Superior temporal gyrus (tissue), 1 donor: ENCODE results near the gene MPI.
"Not testable (repeated sequence)": the region's sequence is repeated elsewhere in the genome, so short reads cannot be mapped to it uniquely, and the experiment has no call there.

Experiments
- DNase-seq: peaks from one replicate; pipeline ENCODE4 v3.0.0-alpha.2; 2016; ENCODE audit errors: extremely low spot score

MPI gene

DNA sequence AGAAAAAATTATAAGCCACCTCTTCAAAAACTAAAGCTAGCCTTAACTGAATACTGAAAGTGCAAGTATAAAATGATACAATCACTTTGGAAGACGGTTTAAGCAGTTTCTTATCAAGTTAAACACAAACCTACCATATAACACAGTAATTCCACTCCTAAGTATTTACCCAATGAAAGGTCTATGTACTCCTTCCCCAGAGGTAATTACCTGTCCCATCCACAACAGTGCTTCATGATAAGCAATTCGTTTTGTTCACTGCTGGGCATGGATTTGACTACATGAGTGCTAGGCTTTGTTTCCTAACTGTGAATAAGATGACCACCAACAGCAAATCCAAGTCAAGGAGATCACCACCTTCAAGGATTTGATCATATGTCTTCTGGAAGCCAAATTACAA is 43.7 kb downstream of the MPI start:
- no peak for DNase-seq

DNA sequence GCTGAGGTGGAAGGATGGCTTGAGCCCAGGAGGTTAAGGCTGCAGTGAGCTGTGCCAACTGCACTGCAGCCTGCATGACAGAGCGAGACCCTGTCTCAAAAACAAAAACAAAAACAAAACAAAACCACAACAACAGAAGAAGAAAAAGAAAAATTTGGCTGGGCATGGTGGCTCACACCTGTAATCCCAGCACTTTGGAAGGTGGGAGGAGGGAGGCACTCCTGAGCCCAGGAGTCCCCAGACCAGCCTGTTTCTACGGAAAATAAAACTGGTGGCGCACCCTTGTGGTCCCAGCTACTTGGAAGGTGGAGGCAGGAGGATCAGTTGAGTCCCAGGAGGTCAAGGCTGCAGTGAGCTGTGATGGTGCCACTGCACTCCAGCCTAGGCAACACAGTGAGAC is 45.4 kb downstream of the MPI start:
- DNase-seq: not testable (repeated sequence)

GRCh38 chr15:74937272-74937589 is 47.4 kb downstream of the MPI start:
- DNase-seq: peak; percentile 49

DNA sequence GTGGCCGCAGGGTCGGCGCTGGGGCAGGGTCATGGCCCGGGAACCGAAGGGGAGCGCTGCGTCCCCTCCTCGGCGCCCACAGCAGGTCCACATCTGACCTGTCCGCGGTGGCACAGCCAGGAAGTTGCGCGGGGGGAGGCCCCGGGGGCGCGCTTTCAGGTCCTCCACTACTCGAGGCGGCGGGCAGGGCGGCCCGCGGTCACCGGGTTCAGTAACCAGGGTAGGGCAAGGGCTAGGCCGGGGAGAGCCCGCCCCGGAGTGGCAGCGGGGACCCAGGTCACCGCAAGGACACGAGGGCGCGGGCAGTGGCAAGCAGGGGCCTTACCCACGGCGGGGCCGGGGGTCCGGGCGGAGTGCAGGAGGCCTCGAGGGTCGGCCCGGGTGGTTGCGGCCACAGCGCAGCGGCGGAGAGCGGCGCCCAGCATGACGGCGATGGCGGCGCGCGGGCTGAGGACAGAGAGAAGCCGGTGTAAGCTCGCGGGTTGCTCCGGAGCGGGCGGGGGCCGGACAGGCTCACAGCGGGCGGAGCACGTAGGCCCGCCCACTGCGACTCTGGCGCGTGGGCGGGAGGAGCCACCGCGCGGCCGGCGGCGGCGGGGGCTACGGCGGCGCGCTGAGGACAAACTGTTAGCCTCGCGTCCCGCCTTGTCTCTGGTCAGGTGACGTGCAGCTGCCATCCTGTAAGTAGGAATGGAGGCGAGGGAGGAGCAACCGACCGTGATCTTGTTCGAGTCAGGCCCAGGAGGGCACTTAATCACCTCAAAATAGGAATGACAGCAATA is 47.9 kb downstream of the MPI start, which contains the start of gene COX5A:
TSS of gene COX5A (minus strand) at position 484 of the 782 bp plus-strand sequence. CDS start at position 425, 59 bp downstream.
- peak; percentile 97 for DNase-seq

GRCh38 chr15:74950078-74950908 is 60.5 kb downstream of the MPI start:
- DNase-seq: peak; percentile 96

DNA sequence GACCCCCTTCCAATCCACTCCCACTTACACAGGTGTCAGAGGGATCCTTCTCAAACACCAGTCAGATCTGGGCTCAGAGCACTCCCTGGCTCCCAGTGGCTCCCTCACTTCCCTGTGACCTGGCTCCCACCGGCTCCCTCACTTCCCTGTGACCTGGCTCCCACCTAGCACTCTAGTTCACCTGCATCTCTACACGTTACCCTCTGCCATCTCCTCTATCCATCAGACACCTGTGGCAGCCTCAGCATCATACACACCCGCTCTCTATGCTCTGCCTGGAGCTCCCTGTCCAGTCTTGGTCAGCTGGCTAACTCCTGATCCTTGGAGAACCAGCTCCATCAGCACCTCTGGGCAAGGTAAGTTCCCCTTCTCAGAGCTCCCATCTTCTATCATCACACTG is 61.2 kb downstream of the MPI start:
- DNase-seq: no peak
